Measurements from ENCODE around the gene TRIM6. TPM values are rescaled to one million over a fixed set of nuclear protein-coding genes. Genes with fewer than 3 reads are reported as not detected.
"Not testable (repeated sequence)": the region's sequence is repeated elsewhere in the genome, so short reads cannot be mapped to it uniquely, and the experiment has no call there.

Gene TRIM6
- total and polyA plus RNA-seq, 7 donors, result 0.26 to 0.78 (median 0.40) TPM; not detected in 1

DNA sequence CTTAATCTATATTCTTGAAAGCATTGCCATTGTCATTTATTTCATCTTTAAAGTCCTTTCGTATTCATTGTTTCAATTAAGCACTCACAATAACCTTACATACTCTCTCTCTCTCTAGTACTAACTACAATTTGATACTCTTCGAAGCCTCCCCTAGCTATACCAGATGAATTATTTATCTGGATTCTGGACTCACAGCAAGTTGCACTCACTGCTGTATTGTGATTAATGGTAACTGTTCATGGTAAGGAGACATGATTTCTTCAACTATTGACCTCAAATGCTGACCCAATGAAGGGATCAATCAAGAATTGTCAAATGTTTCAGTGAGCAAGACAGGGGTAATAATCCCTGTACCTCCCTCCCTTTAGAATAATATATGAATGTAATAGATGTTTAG lies 21.8 kb upstream of the TRIM6 start:
- H3K36me3 ChIP-seq (ENCODE audit: insufficient read depth in 1 of 2, low read depth in 1 of 2), result no peaks in the 10 kb centered on the region
- whole genome bisulfite sequencing, 3 donors, result 85 to 88% (median 87%) methylated on average over 2 of the region's 2 CpGs
- H3K9me3 ChIP-seq, result no peaks in the 10 kb centered on the region
- TF ChIP-seq, protein P1, sequence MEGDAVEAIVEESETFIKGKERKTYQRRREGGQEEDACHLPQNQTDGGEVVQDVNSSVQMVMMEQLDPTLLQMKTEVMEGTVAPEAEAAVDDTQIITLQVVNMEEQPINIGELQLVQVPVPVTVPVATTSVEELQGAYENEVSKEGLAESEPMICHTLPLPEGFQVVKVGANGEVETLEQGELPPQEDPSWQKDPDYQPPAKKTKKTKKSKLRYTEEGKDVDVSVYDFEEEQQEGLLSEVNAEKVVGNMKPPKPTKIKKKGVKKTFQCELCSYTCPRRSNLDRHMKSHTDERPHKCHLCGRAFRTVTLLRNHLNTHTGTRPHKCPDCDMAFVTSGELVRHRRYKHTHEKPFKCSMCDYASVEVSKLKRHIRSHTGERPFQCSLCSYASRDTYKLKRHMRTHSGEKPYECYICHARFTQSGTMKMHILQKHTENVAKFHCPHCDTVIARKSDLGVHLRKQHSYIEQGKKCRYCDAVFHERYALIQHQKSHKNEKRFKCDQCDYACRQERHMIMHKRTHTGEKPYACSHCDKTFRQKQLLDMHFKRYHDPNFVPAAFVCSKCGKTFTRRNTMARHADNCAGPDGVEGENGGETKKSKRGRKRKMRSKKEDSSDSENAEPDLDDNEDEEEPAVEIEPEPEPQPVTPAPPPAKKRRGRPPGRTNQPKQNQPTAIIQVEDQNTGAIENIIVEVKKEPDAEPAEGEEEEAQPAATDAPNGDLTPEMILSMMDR (IDR thresholded peaks at IDR 0.05), result no peak
- no peak for ATAC-seq
- intact Hi-C loops (cut with DNase I), result no loop called here
- H3K4me3 ChIP-seq, result no peak overlapping the region
- no peak for DNase-seq
- H3K4me1 ChIP-seq, result no peaks in the 10 kb centered on the region
- H3K27me3 ChIP-seq (ENCODE audit: insufficient read depth in 3 of 3, low read length in 2 of 3), result no peaks in the 10 kb centered on the region
- H3K27ac ChIP-seq, result no peak overlapping the region

GRCh38 chr11:5575152-5575551 lies 21.3 kb upstream of the TRIM6 start:
- DNase-seq (no peak), ATAC-seq (no peak)
- Histone ChIP-seq H3K4me1 (no peaks in the 10 kb centered on the region), H3K27me3 (ENCODE audit: insufficient read depth in 3 of 3, low read length in 2 of 3) (no peaks in the 10 kb centered on the region), H3K9me3 (no peaks in the 10 kb centered on the region), H3K27ac (no peak overlapping the region), H3K4me3 (no peak overlapping the region), H3K36me3 (ENCODE audit: insufficient read depth in 1 of 2, low read depth in 1 of 2) (no peaks in the 10 kb centered on the region)
- TF ChIP-seq, protein P1 (IDR thresholded peaks at IDR 0.05), result no peak
- intact Hi-C loops (cut with DNase I), result no loop called here
- 51 to 63% (median 60%) methylated on average over 4 of the region's 4 CpGs for whole genome bisulfite sequencing, 3 donors

- Histone ChIP-seq H3K36me3 (ENCODE audit: insufficient read depth in 1 of 2, low read depth in 1 of 2) (no peaks in the 10 kb centered on the region), H3K27me3 (ENCODE audit: insufficient read depth in 3 of 3, low read length in 2 of 3) (no peaks in the 10 kb centered on the region), H3K9me3 (no peaks in the 10 kb centered on the region), H3K27ac (no peak overlapping the region), H3K4me3 (no peak overlapping the region), H3K4me1 (no peaks in the 10 kb centered on the region)
- DNase-seq (no peak), ATAC-seq (no peak)
- intact Hi-C loops (cut with DNase I), result no loop called here
- TF ChIP-seq, protein P1 (IDR thresholded peaks at IDR 0.05), result no peak
These were observed 19.3 kb upstream of the TRIM6 start for GRCh38 chr11:5577101-5577500.

DNA sequence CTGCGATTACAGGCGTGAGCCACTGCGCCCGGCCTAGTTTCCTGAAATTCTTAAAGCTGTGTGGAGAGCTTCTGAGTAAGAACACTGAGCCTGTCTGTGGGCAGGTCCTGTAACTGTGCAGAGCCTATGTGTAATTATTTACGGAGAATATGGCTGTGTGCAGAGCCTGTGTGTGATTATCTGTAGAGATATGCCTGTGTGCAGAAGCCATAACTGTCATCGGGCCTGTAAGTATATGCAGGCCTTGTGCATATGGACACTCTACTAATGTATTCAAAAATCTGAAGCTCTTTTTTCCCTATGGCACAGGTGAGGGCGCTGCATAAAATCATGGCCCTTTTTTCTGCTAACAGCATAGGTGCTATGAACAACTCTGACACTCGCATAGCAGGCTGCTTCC lies 15.9 kb upstream of the TRIM6 start, which contains the start of gene OR52B6:
Gene OR52B6 (plus strand): TSS at position 301 of the 400 bp plus-strand sequence. CDS start 0 bp downstream, at position 301.
- no peak for DNase-seq
- TF ChIP-seq, protein P1 (IDR thresholded peaks at IDR 0.05), result no peak
- H3K9me3 ChIP-seq, result no peaks in the 10 kb centered on the region
- intact Hi-C loops (cut with DNase I), result no loop called here
- H3K27me3 ChIP-seq (ENCODE audit: insufficient read depth in 3 of 3, low read length in 2 of 3), result no peaks in the 10 kb centered on the region
- H3K36me3 ChIP-seq (ENCODE audit: insufficient read depth in 1 of 2, low read depth in 1 of 2), result no peaks in the 10 kb centered on the region
- no peak within 1 kb of the TSS for H3K4me3 ChIP-seq
- no peaks in the 10 kb centered on the region for H3K4me1 ChIP-seq
- no peak for ATAC-seq
- WGBS, 3 donors, result 92 to 96% (median 95%) methylated on average over 8 of the region's 8 CpGs
- no peak within 1 kb of the TSS for H3K27ac ChIP-seq

- WGBS, 3 donors, result 74 to 84% (median 76%) methylated on average over 4 of the region's 4 CpGs
- ATAC-seq, result no peak
- TF ChIP-seq, protein P1 (IDR thresholded peaks at IDR 0.05), result no peak
- no peak for DNase-seq
- no peak overlapping the region for H3K27ac ChIP-seq
- H3K9me3 ChIP-seq, result no peaks in the 10 kb centered on the region
- no peaks in the 10 kb centered on the region for H3K27me3 ChIP-seq (ENCODE audit: insufficient read depth in 3 of 3, low read length in 2 of 3)
- intact Hi-C loops (cut with DNase I), result no loop called here
- no peaks in the 10 kb centered on the region for H3K4me1 ChIP-seq
- no peak overlapping the region for H3K4me3 ChIP-seq
- no peaks in the 10 kb centered on the region for H3K36me3 ChIP-seq (ENCODE audit: insufficient read depth in 1 of 2, low read depth in 1 of 2)
These were observed 15.4 kb upstream of the TRIM6 start for GRCh38 chr11:5581014-5581413.

DNA sequence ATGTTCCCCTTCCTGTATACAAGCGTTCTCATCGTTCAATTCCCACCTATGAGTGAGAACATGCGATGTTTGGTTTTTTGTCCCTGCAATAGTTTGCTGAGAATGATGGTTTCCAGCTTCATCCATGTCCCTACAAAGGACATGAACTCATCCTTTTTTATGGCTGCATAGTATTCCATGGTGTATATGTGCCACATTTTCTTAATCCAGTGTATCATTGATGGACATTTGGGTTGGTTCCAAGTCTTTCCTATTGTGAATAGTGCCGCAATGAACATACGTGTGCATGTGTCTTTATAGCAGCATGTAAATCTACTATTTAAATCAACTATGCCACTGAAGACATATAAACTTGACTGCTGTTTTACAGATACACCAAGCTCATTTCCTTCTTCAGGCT lies 12.0 kb upstream of the TRIM6 start:
- H3K9me3 ChIP-seq; H3K4me3 ChIP-seq; H3K27me3 ChIP-seq (ENCODE audit: insufficient read depth in 3 of 3, low read length in 2 of 3); intact Hi-C loops (cut with DNase I); DNase-seq; H3K27ac ChIP-seq; H3K4me1 ChIP-seq; H3K36me3 ChIP-seq (ENCODE audit: insufficient read depth in 1 of 2, low read depth in 1 of 2); ATAC-seq: not testable (repeated sequence)
- WGBS, 3 donors, result 67 to 88% (median 87%) methylated on average over 5 of the region's 5 CpGs

- H3K4me1 ChIP-seq; ATAC-seq; intact Hi-C loops (cut with DNase I); DNase-seq; H3K27me3 ChIP-seq (ENCODE audit: insufficient read depth in 3 of 3, low read length in 2 of 3); H3K9me3 ChIP-seq; H3K27ac ChIP-seq; H3K4me3 ChIP-seq; H3K36me3 ChIP-seq (ENCODE audit: insufficient read depth in 1 of 2, low read depth in 1 of 2): not testable (repeated sequence)
- WGBS, 3 donors, result 94 to 97% (median 97%) methylated on average over 20 to 31 of the region's 31 CpGs
These were observed 6.5 kb upstream of the TRIM6 start for GRCh38 chr11:5589906-5590305.

Data from psoas muscle (tissue), 8 donors.